Effector memory CD8-positive, alpha-beta T cell (primary cell): ENCODE measurements around the gene OPCML.

Experiments
- ATAC-seq: fragments of 150-1000 bp; cut with Tn5 transposase; replicated peaks from 2 replicates; pipeline ENCODE4 v1.10.0; 2021; ENCODE audit warnings: mild to moderate bottlenecking, moderate library complexity
- DNase-seq, 3 experiments: peaks; one replicate each; pipeline ENCODE4 v3.0.0; 2021
- H3K27ac Mint-ChIP-seq, 2 donors: one replicate each; pipeline ENCODE4 v1.8.0; 2022; ENCODE audit warnings: mild to moderate bottlenecking in 2 of 2, mixed read lengths in 2 of 2, moderate library complexity in 2 of 2
- H3K27me3 Mint-ChIP-seq, 2 donors: one replicate each; pipeline ENCODE4 v1.8.0; 2022; ENCODE audit warnings: mixed read lengths in 2 of 2
- H3K36me3 Mint-ChIP-seq: one replicate; pipeline ENCODE4 v1.8.0; 2022; ENCODE audit warnings: mild to moderate bottlenecking, moderate library complexity, mixed read lengths; ENCODE audit not compliant: insufficient read depth
- H3K4me1 Mint-ChIP-seq, 2 donors: one replicate each; pipeline ENCODE4 v1.8.0; 2022; ENCODE audit warnings: low read depth in 2 of 2, mixed read lengths in 2 of 2
- H3K4me3 Mint-ChIP-seq, 2 donors: one replicate each; pipeline ENCODE4 v1.8.0; 2022; ENCODE audit warnings: mild to moderate bottlenecking in 2 of 2, mixed read lengths in 2 of 2, moderate library complexity in 2 of 2
- H3K9me3 Mint-ChIP-seq, 2 donors: one replicate each; pipeline ENCODE4 v1.8.0; 2022; ENCODE audit warnings: mixed read lengths in 2 of 2

OPCML gene

DNA sequence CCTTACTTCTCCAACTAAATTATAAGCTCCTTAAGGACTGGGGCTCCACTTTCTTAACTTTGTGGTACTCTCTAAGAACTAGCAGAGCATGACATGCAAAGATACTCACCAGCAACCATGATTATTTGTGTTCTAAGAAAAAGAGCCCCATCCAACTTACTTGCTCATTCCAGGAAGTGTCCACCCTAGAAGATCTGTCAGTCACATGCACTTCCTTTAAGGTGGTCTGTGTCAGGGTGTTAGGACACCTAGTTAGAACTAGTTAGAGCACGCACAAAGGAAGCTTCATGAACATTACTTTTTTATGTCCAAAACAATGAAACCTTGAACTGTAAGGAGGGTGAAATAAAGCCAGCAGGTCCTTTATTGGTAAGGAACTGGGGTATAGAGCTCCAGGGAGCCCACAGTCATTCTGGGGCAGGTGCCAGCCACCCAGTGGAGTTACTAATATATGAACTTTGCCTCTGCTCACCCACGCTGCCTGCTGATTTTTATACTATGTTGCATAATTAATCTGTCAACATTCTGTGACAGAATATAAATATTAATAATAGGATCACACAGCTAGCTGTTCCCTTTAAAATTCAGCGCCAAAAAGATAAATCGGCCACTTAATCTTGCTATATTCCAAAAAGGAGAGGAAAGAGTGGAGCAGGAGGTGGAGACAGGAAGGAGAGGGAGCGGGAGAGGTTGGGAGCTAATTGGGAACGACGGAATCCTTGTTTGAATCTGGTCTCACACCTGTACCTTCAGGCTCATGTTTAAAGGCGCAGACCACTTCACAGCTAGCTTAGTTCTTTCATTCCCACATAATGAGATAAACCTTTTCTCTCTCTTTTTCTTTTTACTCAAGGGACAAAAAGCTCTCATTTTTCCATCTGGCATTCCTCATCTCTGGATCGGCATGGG is 755.0 kb downstream of the OPCML start:
- no peaks in the 10 kb centered on the region for H3K36me3 Mint-ChIP-seq
- H3K27me3 Mint-ChIP-seq, result no peaks in the 10 kb centered on the region
- ATAC-seq (no peak), DNase-seq (no peak)
- H3K4me1 Mint-ChIP-seq, result no peaks in the 10 kb centered on the region
- H3K9me3 Mint-ChIP-seq, result no peaks in the 10 kb centered on the region
- no peak overlapping the region for H3K27ac Mint-ChIP-seq
- H3K4me3 Mint-ChIP-seq, result no peak overlapping the region

DNA sequence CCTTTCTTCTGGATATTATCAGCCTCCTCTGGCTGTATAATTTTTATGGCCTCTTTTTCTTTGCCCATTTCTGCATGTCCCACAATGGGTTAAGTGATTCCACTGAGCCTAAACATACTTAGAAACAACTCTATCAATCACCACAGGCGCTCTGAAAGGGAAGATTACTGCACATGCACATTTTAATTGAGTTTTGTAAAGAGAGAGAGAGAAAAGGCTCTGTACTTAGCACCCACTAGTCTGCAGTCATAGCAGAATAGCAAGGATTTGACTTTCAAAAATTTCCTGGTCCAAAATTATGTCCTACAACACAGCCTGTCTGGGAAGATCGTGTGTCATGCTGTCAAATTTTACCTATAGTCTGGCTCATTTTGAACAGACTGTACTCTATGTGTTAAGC is 758.5 kb downstream of the OPCML start:
- H3K27ac Mint-ChIP-seq, result no peak overlapping the region
- no peak overlapping the region for H3K4me3 Mint-ChIP-seq
- H3K36me3 Mint-ChIP-seq, result no peaks in the 10 kb centered on the region
- H3K9me3 Mint-ChIP-seq, result no peaks in the 10 kb centered on the region
- no peaks in the 10 kb centered on the region for H3K4me1 Mint-ChIP-seq
- DNase-seq (no peak), ATAC-seq (no peak)
- H3K27me3 Mint-ChIP-seq, result peaks cover 0 to 19% of the 10 kb centered on the region in 2 donors

DNA sequence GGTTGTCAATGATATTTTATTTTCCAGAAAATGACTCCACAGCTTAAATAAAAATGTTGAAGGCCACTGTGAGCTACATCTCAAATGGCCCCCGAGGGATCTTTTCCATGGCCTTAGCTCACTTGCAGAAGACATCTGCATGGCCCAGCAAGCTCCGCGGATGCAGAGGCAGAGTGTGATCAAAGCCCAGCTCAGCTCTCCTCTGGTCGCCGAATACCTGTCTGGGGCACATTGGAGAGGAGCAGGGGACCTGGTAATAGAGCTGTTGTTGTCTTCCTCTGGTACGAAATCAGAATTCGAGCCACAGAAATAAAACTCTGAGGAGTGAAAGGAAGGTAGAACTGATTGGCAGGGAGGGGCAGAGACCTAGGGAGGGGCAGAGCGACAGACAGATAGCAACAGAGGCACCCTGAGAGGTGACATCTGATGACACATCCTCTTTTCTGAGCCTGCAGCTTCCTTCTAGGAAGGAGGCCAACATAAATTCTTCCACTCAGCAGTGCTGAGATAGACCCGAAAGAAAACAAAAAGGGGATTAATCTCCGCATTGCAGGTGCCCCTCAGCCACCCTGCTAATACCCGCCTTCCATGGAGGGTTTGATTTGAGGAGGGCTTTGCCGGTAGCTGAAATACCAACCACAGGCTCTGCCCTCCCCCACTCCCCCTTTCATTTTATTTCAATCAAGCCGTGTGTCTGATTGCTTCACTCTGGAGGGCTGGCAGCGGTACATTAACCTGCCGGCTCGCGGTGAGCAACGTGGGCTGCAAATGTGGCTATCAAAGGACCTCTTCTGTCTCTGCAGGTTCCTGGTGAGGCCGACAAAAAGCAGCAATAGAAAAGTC is 759.4 kb downstream of the OPCML start:
- peaks cover 3 to 7% of the 10 kb centered on the region in 2 donors for H3K9me3 Mint-ChIP-seq
- DNase-seq, result no peak
- H3K36me3 Mint-ChIP-seq, result no peaks in the 10 kb centered on the region
- peak overlapping the region in 1 of 2 donors; percentile 49 for H3K4me3 Mint-ChIP-seq
- peak; percentile 46 for ATAC-seq
- H3K27ac Mint-ChIP-seq, result no peak overlapping the region
- peaks cover 0 to 27% of the 10 kb centered on the region in 2 donors for H3K27me3 Mint-ChIP-seq
- H3K4me1 Mint-ChIP-seq, result no peaks in the 10 kb centered on the region

DNA sequence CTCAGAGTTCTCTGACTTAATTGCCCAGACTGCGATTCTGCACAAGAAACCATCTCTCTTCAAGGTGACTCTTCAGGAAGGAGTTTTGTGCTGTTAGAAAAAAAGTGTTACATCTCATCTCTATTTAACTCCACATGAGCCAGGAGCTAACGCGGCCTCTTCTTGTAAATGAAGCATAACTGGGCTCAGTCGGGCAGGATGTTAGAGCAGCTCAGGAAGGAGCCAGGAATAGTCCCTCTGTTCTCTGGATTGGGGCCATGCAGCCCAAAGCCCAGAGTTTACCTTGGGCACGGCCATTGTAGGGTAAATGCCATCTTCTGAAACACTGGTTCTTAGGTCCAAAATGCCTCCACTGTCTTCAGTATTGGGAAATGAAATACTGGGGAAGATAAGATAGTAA is 760.6 kb downstream of the OPCML start:
- Mint-ChIP-seq H3K27ac (no peak overlapping the region), H3K4me1 (no peaks in the 10 kb centered on the region), H3K9me3 (peaks cover 3 to 7% of the 10 kb centered on the region in 2 donors), H3K27me3 (peaks cover 0 to 29% of the 10 kb centered on the region in 2 donors), H3K4me3 (no peak overlapping the region), H3K36me3 (no peaks in the 10 kb centered on the region)
- no peak for ATAC-seq
- no peak for DNase-seq

GRCh38 chr11:132770829-132771530 is 761.3 kb downstream of the OPCML start:
- H3K4me1 Mint-ChIP-seq, result no peaks in the 10 kb centered on the region
- ATAC-seq, result no peak
- H3K27me3 Mint-ChIP-seq, result peaks cover 0 to 29% of the 10 kb centered on the region in 2 donors
- peaks cover 3 to 7% of the 10 kb centered on the region in 2 donors for H3K9me3 Mint-ChIP-seq
- no peaks in the 10 kb centered on the region for H3K36me3 Mint-ChIP-seq
- no peak overlapping the region for H3K27ac Mint-ChIP-seq
- no peak overlapping the region for H3K4me3 Mint-ChIP-seq
- DNase-seq, result no peak

- Mint-ChIP-seq H3K27ac (no peak overlapping the region), H3K27me3 (peaks cover 0 to 14% of the 10 kb centered on the region in 2 donors), H3K4me1 (no peaks in the 10 kb centered on the region), H3K9me3 (peaks cover 8 to 15% of the 10 kb centered on the region in 2 donors), H3K36me3 (no peaks in the 10 kb centered on the region), H3K4me3 (no peak overlapping the region)
- DNase-seq, result no peak
- ATAC-seq, result no peak
These were observed 768.8 kb downstream of the OPCML start for GRCh38 chr11:132763503-132763902.

GRCh38 chr11:132755934-132756333 is 776.4 kb downstream of the OPCML start:
- no peaks in the 10 kb centered on the region for H3K27me3 Mint-ChIP-seq
- H3K4me1 Mint-ChIP-seq, result no peaks in the 10 kb centered on the region
- no peak for ATAC-seq

GRCh38 chr11:132751516-132752250 is 780.6 kb downstream of the OPCML start:
- Mint-ChIP-seq H3K27ac (no peak overlapping the region), H3K36me3 (no peaks in the 10 kb centered on the region), H3K4me3 (no peak overlapping the region)

More at GRCh38 chr11:132755934-132756333, 776.4 kb downstream of the OPCML start:
- H3K9me3 Mint-ChIP-seq, result peaks cover 0 to 9% of the 10 kb centered on the region in 2 donors
- H3K27ac Mint-ChIP-seq, result no peak overlapping the region
- no peak overlapping the region for H3K4me3 Mint-ChIP-seq
- DNase-seq, result no peak
- no peaks in the 10 kb centered on the region for H3K36me3 Mint-ChIP-seq

DNA sequence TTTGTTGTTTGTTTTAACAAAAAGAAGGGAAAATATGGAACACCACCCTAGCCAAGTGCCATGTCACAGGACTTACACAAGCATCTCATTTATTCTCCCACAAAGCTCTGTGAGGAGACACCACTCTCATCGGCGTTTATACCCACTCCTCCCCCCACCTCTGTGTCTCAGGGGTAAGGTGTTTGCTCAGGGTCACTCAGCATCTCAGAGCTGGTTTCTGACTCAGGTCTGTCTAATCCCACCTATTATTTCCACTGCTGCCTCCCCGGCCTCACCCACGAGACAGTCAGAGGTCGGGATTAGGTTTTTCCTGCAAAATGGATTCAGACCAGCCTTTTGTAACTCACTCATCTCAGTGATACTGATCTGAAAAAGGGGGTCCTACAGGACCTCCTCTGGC is 786.0 kb downstream of the OPCML start:
- Mint-ChIP-seq H3K4me1 (no peaks in the 10 kb centered on the region), H3K27ac (no peak overlapping the region), H3K4me3 (no peak overlapping the region), H3K27me3 (no peaks in the 10 kb centered on the region), H3K9me3 (peaks cover 0 to 8% of the 10 kb centered on the region in 2 donors), H3K36me3 (no peaks in the 10 kb centered on the region)
- ATAC-seq, result no peak
- no peak for DNase-seq

More at GRCh38 chr11:132751516-132752250, 780.6 kb downstream of the OPCML start:
- no peak for ATAC-seq
- H3K27me3 Mint-ChIP-seq, result no peaks in the 10 kb centered on the region
- no peak for DNase-seq
- H3K9me3 Mint-ChIP-seq, result peaks cover 0 to 6% of the 10 kb centered on the region in 2 donors
- H3K4me1 Mint-ChIP-seq, result no peaks in the 10 kb centered on the region

DNA sequence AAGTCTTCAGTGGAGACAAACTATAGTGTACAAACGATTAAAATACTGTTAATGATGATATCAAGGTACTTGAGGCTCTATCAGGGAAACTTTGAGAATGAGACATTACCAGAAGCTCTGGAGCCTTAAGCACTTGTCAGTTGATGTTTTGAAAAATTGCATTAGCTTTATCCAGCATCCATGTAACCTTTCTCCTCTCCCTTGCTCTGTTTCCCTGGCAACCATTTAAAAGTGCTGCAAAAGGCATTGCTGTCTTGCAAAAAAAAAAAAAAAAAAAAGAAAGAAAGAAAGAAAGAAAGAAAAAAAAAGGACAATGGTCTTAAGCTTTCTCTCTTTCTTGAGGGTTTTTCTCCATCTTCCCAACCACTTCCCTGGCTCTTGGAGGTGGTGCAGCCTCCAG is 787.0 kb downstream of the OPCML start:
- no peaks in the 10 kb centered on the region for H3K4me1 Mint-ChIP-seq
- no peak overlapping the region for H3K27ac Mint-ChIP-seq
- H3K4me3 Mint-ChIP-seq, result no peak overlapping the region
- ATAC-seq (no peak), DNase-seq (no peak)
- H3K27me3 Mint-ChIP-seq, result no peaks in the 10 kb centered on the region
- peaks cover 0 to 8% of the 10 kb centered on the region in 2 donors for H3K9me3 Mint-ChIP-seq
- H3K36me3 Mint-ChIP-seq, result no peaks in the 10 kb centered on the region

DNA sequence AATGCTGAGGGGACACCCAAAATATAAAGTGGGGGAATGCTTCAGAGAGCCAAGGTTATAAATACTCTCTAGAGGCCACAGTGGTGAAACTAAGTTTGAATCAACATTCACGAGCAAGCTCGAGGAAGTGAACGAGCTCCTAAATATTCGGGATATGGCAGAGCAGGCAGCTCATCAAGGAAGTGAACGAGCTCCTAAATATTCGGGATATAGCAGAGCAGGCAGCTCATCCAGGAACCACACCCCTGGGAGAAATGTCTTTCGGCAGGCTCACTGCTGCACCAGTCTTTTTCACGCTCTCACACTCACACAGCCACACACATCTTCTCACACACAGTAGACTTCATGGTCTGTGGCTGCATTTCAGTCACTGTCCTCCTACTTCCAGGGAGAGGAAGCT is 787.5 kb downstream of the OPCML start:
- ATAC-seq (no peak), DNase-seq (no peak)
- peaks cover 0 to 8% of the 10 kb centered on the region in 2 donors for H3K9me3 Mint-ChIP-seq
- no peak overlapping the region for H3K4me3 Mint-ChIP-seq
- no peaks in the 10 kb centered on the region for H3K4me1 Mint-ChIP-seq
- no peaks in the 10 kb centered on the region for H3K27me3 Mint-ChIP-seq
- H3K27ac Mint-ChIP-seq, result no peak overlapping the region
- H3K36me3 Mint-ChIP-seq, result no peaks in the 10 kb centered on the region

DNA sequence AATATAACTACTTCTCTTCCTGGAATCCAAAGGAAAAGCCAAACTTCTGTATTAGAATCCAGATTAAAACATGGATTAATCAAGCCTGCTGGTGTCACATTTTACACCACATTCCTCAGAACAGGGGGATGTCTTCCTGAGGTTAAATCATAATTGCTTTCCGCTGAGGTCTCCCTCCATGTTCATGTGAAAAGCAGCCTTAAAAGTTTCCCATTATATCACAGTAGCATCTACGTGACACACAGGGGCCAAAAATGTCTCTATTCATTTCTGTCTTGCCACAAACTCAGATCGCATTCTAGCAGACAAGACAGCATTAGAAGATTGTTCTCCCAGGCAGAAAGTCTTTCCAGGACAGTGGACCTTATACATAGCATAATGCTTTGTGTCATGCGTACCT is 788.7 kb downstream of the OPCML start:
- ATAC-seq (no peak), DNase-seq (no peak)
- Mint-ChIP-seq H3K27me3 (no peaks in the 10 kb centered on the region), H3K36me3 (no peaks in the 10 kb centered on the region), H3K4me1 (no peaks in the 10 kb centered on the region), H3K4me3 (no peak overlapping the region), H3K9me3 (peaks cover 0 to 2% of the 10 kb centered on the region in 2 donors), H3K27ac (no peak overlapping the region)

GRCh38 chr11:132742929-132743328 is 789.4 kb downstream of the OPCML start:
- H3K27ac Mint-ChIP-seq, result no peak overlapping the region
- no peak for DNase-seq
- H3K27me3 Mint-ChIP-seq, result no peaks in the 10 kb centered on the region
- H3K4me3 Mint-ChIP-seq, result no peak overlapping the region
- no peak for ATAC-seq
- no peaks in the 10 kb centered on the region for H3K4me1 Mint-ChIP-seq
- H3K36me3 Mint-ChIP-seq, result no peaks in the 10 kb centered on the region
- H3K9me3 Mint-ChIP-seq, result peaks cover 0 to 2% of the 10 kb centered on the region in 2 donors
